Activated CD8-positive, alpha-beta memory T cell treated with anti-CD3 and anti-CD28 coated beads, Interleukin-2, amount 50 U/mL, for 24 hours (primary cell): ENCODE measurements around the gene GPSM3.

Experiments used
- DNase-seq: peaks from one replicate; pipeline ENCODE4 v3.0.0-alpha.2; 2020; ENCODE audit errors: extremely low read depth

The GPSM3 gene

GRCh38 chr6:32173051-32173727 lies 19.3 kb downstream of the GPSM3 start:
- no peak for DNase-seq

- no peak for DNase-seq
Measured at GRCh38 chr6:32171234-32171633, 21.2 kb downstream of the GPSM3 start.

GRCh38 chr6:32170294-32170693 lies 22.1 kb downstream of the GPSM3 start:
- no peak for DNase-seq

- no peak for DNase-seq
Measured at GRCh38 chr6:32168807-32169591, 23.4 kb downstream of the GPSM3 start.

GRCh38 chr6:32168350-32168749 lies 24.1 kb downstream of the GPSM3 start:
- DNase-seq: no peak

GRCh38 chr6:32167761-32168262 lies 24.6 kb downstream of the GPSM3 start:
- DNase-seq: no peak

GRCh38 chr6:32167154-32167760 lies 25.2 kb downstream of the GPSM3 start:
- DNase-seq: no peak

- no peak for DNase-seq
Measured at GRCh38 chr6:32166411-32167061, 25.9 kb downstream of the GPSM3 start.

GRCh38 chr6:32164295-32164694 lies 28.1 kb downstream of the GPSM3 start, which contains the start of gene EGFL8:
Gene EGFL8 (plus strand): TSS chr6:32164595. CDS start chr6:32166166, 1,571 bp downstream.
- DNase-seq: no peak

- no peak for DNase-seq
Measured at GRCh38 chr6:32163559-32164258, 28.7 kb downstream of the GPSM3 start.

- no peak for DNase-seq
Measured at GRCh38 chr6:32158052-32158451, 34.4 kb downstream of the GPSM3 start.

- no peak for DNase-seq
Measured at GRCh38 chr6:32156891-32157290, 35.6 kb downstream of the GPSM3 start.

GRCh38 chr6:32154514-32155161 lies 37.8 kb downstream of the GPSM3 start:
- DNase-seq: no peak

- DNase-seq: peak; percentile 73
Measured at GRCh38 chr6:32153564-32154513, 38.6 kb downstream of the GPSM3 start, which contains the start of gene PPT2. Gene PPT2 (plus strand): TSS chr6:32154141. CDS start chr6:32154595, 454 bp downstream.

GRCh38 chr6:32152769-32153563 lies 39.5 kb downstream of the GPSM3 start:
- no peak for DNase-seq

- DNase-seq: no peak
Measured at GRCh38 chr6:32151863-32152768, 40.3 kb downstream of the GPSM3 start, which contains the start of gene PRRT1. Gene PRRT1 (minus strand): TSS chr6:32151939. CDS start chr6:32151827, 112 bp downstream.

- no peak for DNase-seq
Measured at GRCh38 chr6:32151181-32151862, 41.1 kb downstream of the GPSM3 start.
